Gastroesophageal sphincter (tissue), 4 donors: Measurements from ENCODE around the gene ANKHD1. TPM values are rescaled to one million over a fixed set of nuclear protein-coding genes. Genes with fewer than 3 reads are reported as not detected.

Source experiments
- ATAC-seq: fragments of 150-250 bp; one replicate; pipeline ENCODE4 v1.9.1; 2016; ENCODE audit warnings: mild to moderate bottlenecking, moderate library complexity
- H3K27ac ChIP-seq, 4 donors: fragments of 200-600 bp; sonication (generic) in 3 of 4; 1 replicate in 3 of 4; 2 replicates in 1 of 4; pipeline ENCODE4 v1.5.1; 2016 to 2019
- H3K27me3 ChIP-seq: fragments of 200-600 bp; sonication (generic); one replicate; pipeline ENCODE4 v1.5.1; 2019
- H3K36me3 ChIP-seq, 2 donors: fragments of 200-600 bp; sonication (generic); one replicate each; pipeline ENCODE4 v1.5.1; 2019; ENCODE audit warnings: control low read depth in 1 of 2
- H3K4me1 ChIP-seq, 3 donors: fragments of 200-600 bp; sonication (generic); 1 replicate in 2 of 3; 2 replicates in 1 of 3; pipeline ENCODE4 v1.5.1; 2016 to 2019; ENCODE audit warnings: control low read depth in 2 of 3
- H3K4me3 ChIP-seq, 2 donors: fragments of 200-600 bp; sonication (generic); one replicate each; pipeline ENCODE4 v1.5.1; 2019; ENCODE audit warnings: mild to moderate bottlenecking in 1 of 2, moderate library complexity in 1 of 2
- H3K9me3 ChIP-seq, 3 donors: fragments of 200-600 bp; sonication (generic); one replicate each; pipeline ENCODE4 v1.5.1; 2017 to 2019; ENCODE audit warnings: control low read depth in 2 of 3
- CTCF ChIP-seq, 4 experiments: fragments of 200-600 bp in 2 of 4; fragments of 450-650 bp in 2 of 4; sonication (generic) in 1 of 4; IDR thresholded peaks; one replicate each; pipeline ENCODE4 v1.5.1; 2017 to 2019; ENCODE audit warnings: antibody characterized with exemption in 4 of 4, mild to moderate bottlenecking in 2 of 4, moderate library complexity in 2 of 4
- EP300 ChIP-seq: sonication (generic); formaldehyde crosslinking; IDR thresholded peaks from one replicate; pipeline ENCODE4 v1.6.1; 2017; ENCODE audit warnings: antibody characterized with exemption, mild to moderate bottlenecking
- POLR2A ChIP-seq, 2 donors: fragments of 450-650 bp; IDR thresholded peaks; one replicate each; pipeline ENCODE4 v1.6.1; 2017; ENCODE audit warnings: antibody characterized with exemption in 2 of 2, mild to moderate bottlenecking in 2 of 2, moderate library complexity in 1 of 2
- POLR2AphosphoS5 ChIP-seq: sonication (generic); formaldehyde crosslinking; IDR thresholded peaks from one replicate; pipeline ENCODE4 v1.6.1; 2017; ENCODE audit warnings: antibody characterized with exemption
- WGBS, 2 donors: methylation state at CpG; one replicate each; pipeline ENCODE4 v1.1.5; 2018; ENCODE audit warnings: low coverage in 1 of 2; 5-methylcytosine and 5-hydroxymethylcytosine counted together
- total RNA-seq, 4 donors: library from RNA; depleted of rRNA; stranded (reverse); fragments of >200 nt; gene quantifications; one replicate each; pipeline ENCODE4 v1.1.0, GENCODE V29; 2016

The ANKHD1 gene
- total RNA-seq, 4 donors from 2014 or later, result 52.7 to 156 (median 84.5) TPM

DNA sequence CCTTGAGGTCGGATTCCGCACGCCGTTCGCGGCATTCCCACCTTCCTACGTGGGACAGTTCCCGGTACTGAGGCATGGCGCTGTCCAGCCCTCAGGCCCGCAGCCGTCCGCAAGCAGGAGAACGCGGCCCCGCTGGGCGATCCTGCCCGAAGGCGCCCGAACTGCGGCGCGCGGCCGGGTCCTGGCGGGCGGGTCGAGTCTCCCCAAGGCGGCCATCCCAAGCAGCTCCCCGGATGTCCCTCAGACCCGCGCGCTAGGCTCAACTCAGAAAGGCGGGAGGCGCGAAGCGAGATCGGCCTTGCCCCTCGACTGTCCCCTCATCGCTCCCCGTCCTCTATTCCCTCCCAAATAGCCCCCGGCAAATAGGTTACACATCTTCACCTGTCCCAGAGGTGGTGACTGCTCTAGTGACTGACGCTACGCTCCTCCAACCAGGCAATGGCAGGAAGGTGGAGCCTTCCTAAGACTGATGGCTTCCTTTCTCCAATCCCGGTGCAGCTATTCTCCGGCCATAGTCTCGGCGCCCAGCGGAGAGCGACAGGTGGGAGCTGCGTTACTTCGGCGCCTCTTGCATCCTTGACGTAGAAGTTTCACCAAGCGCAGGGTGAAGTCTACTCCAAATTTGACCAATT lies 787 bp upstream of the ANKHD1 start:
- Histone ChIP-seq H3K4me3 (peak overlapping the region; percentile 78 to 98), H3K27ac (peak overlapping the region; percentile 55 to 99 (median 94)), H3K4me1 (peaks cover 8 to 45% (median 20%) of the 10 kb centered on the region in 3 donors), H3K36me3 (peaks cover 0 to 3% of the 10 kb centered on the region in 2 donors), H3K27me3 (no peaks in the 10 kb centered on the region), H3K9me3 (no peaks in the 10 kb centered on the region)
- WGBS, 2 donors, result 0 to 1% methylated on average over 13 of the region's 54 CpGs
- TF ChIP-seq CTCF (IDR thresholded peaks at IDR 0.05), result peak in 1 of 4 experiments; percentile 25
- no peak for TF ChIP-seq POLR2AphosphoS5
- TF ChIP-seq POLR2A (IDR thresholded peaks at IDR 0.05), result no peak
- no peak for TF ChIP-seq EP300
- peak; percentile 88 for ATAC-seq

DNA sequence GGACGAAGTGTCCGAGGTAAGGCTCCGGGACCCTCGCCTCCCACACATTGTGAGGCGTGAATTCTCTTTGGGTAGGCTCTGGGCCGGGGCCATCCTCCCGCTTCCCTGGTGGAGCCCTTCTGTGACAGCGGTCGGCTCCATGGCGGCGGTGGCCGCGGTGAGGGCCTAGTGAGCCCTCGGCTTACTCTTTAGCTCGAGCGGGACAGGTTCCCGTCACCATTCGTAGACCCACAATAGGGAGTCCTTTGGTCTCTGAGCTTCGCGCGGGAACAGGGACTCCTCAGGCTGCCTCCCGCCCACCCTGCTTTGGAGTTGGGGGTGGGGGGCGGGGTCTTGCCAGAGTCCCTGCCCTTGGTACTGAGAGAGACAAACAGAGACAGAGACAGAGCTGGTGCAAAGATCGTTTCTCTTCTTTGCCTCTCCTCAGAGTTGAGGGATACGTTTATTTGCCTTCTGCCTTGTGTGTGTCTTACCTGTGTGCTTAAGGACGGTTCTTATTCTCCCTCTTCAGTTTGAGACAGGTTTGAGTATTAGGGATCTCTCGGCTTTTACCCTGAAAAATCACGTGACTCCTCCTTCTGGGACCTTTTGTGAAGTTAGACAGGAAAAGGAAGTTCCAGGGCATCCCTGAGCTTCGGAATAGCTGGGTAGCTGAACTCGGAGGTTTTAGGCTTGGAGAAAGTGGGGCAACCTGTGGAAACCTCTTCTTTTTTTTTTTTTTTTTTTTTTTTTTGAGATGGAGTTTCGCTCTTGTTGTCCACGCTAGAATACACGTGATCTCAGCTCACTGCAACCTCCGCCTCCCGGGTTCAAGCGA lies 833 bp downstream of the ANKHD1 start:
- H3K9me3 ChIP-seq, result no peaks in the 10 kb centered on the region
- WGBS, 2 donors, result 3 to 8% methylated on average over 8 to 11 of the region's 36 CpGs
- no peak for ATAC-seq
- H3K36me3 ChIP-seq, result peaks cover 0 to 3% of the 10 kb centered on the region in 2 donors
- no peak for TF ChIP-seq EP300
- no peak for TF ChIP-seq POLR2AphosphoS5
- no peak for TF ChIP-seq POLR2A (IDR thresholded peaks at IDR 0.05)
- TF ChIP-seq CTCF (IDR thresholded peaks at IDR 0.05), result no peak
- peaks cover 8 to 56% (median 20%) of the 10 kb centered on the region in 3 donors for H3K4me1 ChIP-seq
- H3K27me3 ChIP-seq, result no peaks in the 10 kb centered on the region
- H3K4me3 ChIP-seq, result peak overlapping the region; percentile 69 to 98
- H3K27ac ChIP-seq, result peak overlapping the region; percentile 85 to 97 (median 92)

DNA sequence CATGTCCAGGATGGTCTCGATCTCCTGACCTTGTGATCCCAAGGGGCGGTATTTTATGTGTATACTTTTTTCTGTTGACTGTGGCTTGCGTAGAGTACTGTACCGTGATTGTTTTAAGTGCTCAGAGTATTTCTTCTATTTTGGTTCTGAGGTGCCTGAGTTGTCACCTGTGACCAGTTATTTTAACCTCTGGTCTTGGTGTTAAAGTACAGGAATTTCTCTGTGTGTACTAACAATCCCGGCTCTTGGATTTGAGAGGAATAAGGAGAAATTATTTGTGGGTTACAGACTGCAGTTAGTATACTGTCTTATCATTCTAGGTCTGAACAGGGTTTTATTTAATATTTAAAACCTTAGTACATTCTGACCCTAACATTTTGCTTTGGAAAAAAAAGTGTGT lies 2.0 kb downstream of the ANKHD1 start:
- TF ChIP-seq CTCF (IDR thresholded peaks at IDR 0.05), result no peak
- no peak for TF ChIP-seq EP300
- no peak for TF ChIP-seq POLR2AphosphoS5
- TF ChIP-seq POLR2A (IDR thresholded peaks at IDR 0.05), result no peak

DNA sequence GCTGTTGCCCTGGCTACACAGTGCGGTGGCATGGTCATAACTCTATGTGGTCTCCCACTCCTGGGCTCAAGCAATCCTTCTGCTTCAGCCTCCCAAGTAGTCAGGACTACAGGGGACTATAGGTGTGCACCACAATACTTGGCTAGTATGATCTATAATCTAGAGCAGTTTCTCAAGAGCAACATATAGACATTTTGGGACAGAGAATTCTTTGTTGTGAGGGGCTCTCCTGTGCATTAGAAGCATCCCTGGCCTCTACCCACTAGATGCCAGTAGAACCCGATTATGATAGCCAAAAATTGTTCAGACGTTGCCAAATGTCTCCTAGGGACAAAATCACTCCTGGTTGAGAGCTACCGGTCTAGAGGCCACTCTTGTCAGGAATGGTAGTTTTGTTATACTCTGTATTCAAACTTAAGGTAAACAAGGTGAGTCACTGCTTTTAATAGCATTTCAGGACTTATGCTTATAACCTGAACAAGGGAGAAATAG lies 7.2 kb downstream of the ANKHD1 start:
- no peak overlapping the region for H3K4me3 ChIP-seq
- 17 to 100% methylated on average over 1 to 2 of the region's 4 CpGs for WGBS, 2 donors
- H3K4me1 ChIP-seq, result peaks cover 6 to 91% (median 13%) of the 10 kb centered on the region in 3 donors
- no peaks in the 10 kb centered on the region for H3K36me3 ChIP-seq
- peak overlapping the region in 1 of 4 donors; percentile 1 for H3K27ac ChIP-seq
- TF ChIP-seq POLR2A (IDR thresholded peaks at IDR 0.05) (no peak), CTCF (IDR thresholded peaks at IDR 0.05) (no peak), POLR2AphosphoS5 (no peak), EP300 (no peak)
- no peaks in the 10 kb centered on the region for H3K9me3 ChIP-seq
- H3K27me3 ChIP-seq, result no peaks in the 10 kb centered on the region
- no peak for ATAC-seq

More for the DNA sequence above, 2.0 kb downstream of the ANKHD1 start:
- Histone ChIP-seq H3K36me3 (peaks cover 0 to 3% of the 10 kb centered on the region in 2 donors), H3K4me3 (peak overlapping the region; percentile 69 to 98), H3K9me3 (no peaks in the 10 kb centered on the region), H3K4me1 (peaks cover 8 to 65% (median 22%) of the 10 kb centered on the region in 3 donors), H3K27ac (peak overlapping the region in 1 of 4 donors; percentile 97), H3K27me3 (no peaks in the 10 kb centered on the region)
- ATAC-seq, result no peak
- 20 to 76% methylated on average over 2 to 5 of the region's 5 CpGs for WGBS, 2 donors
